ENCODE measurements around the gene PSMD11. TPM values are rescaled to one million over a fixed set of nuclear protein-coding genes. Genes with fewer than 3 reads are reported as not detected.
"Not testable (repeated sequence)": the region's sequence is repeated elsewhere in the genome, so short reads cannot be mapped to it uniquely, and the experiment has no call there.

The PSMD11 gene
- total RNA-seq, 1 donor from 2014 or later = 74.2 TPM

DNA sequence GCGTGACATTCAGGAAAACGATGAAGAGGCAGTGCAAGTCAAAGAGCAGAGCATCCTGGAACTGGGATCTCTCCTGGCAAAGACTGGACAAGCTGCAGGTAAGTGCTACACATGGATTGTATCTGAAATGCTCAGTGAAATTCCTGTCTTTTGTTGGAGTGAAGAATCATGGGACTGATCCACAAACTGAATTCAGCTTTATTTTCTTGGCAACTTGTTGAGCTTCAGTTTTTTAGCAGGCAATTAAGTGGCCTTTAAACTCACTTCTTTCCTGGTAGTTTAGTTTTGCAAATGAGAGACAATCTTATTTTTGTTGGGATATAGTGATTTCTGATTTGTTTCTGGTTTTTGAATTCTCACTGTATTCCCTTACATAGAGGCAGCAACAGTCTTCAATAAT, 2.6 kb downstream of the PSMD11 start:
- Histone ChIP-seq H3K4me3 (ENCODE audit: low read depth, low read length) (no peak overlapping the region), H3K27me3 (ENCODE audit: control insufficient read depth, insufficient read depth, low read length) (no peaks in the 10 kb centered on the region), H3K36me3 (ENCODE audit: control insufficient read depth, insufficient read depth, low read length) (peaks cover 5% of the 10 kb centered on the region)
- FAIRE-seq (no peak), DNase-seq (ENCODE audit: low read depth) (no peak)
- TF ChIP-seq, protein P1, sequence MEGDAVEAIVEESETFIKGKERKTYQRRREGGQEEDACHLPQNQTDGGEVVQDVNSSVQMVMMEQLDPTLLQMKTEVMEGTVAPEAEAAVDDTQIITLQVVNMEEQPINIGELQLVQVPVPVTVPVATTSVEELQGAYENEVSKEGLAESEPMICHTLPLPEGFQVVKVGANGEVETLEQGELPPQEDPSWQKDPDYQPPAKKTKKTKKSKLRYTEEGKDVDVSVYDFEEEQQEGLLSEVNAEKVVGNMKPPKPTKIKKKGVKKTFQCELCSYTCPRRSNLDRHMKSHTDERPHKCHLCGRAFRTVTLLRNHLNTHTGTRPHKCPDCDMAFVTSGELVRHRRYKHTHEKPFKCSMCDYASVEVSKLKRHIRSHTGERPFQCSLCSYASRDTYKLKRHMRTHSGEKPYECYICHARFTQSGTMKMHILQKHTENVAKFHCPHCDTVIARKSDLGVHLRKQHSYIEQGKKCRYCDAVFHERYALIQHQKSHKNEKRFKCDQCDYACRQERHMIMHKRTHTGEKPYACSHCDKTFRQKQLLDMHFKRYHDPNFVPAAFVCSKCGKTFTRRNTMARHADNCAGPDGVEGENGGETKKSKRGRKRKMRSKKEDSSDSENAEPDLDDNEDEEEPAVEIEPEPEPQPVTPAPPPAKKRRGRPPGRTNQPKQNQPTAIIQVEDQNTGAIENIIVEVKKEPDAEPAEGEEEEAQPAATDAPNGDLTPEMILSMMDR (IDR thresholded peaks at IDR 0.05; ENCODE audit: insufficient read depth, low read length, severe bottlenecking) = no peak

DNA sequence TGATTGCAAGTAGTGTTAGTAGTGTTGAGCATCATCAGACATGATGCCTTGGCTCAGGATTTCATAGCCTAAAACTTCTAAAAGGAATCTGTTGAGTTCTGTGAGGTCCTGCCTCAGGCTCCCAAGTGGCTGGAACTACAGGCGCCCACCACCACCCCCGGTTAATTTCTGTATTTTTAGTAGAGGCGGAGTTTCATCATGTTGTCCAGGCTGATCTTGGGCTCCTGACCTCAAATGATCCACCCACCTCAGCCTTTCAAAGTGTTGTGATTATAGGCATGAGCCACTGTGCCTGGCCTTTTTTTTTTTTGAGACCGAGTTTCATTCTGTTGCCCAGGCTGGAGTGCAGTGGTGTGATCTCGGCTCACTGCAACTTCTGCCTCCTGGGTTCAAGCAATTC, 5.7 kb downstream of the PSMD11 start:
- DNase-seq (ENCODE audit: low read depth) = no peak
- TF ChIP-seq, protein P1 (IDR thresholded peaks at IDR 0.05; ENCODE audit: insufficient read depth, low read length, severe bottlenecking) = no peak
- no peak for FAIRE-seq
- Histone ChIP-seq H3K4me3 (ENCODE audit: low read depth, low read length) (no peak overlapping the region), H3K27me3 (ENCODE audit: control insufficient read depth, insufficient read depth, low read length) (no peaks in the 10 kb centered on the region), H3K36me3 (ENCODE audit: control insufficient read depth, insufficient read depth, low read length) (peaks cover 10% of the 10 kb centered on the region)

DNA sequence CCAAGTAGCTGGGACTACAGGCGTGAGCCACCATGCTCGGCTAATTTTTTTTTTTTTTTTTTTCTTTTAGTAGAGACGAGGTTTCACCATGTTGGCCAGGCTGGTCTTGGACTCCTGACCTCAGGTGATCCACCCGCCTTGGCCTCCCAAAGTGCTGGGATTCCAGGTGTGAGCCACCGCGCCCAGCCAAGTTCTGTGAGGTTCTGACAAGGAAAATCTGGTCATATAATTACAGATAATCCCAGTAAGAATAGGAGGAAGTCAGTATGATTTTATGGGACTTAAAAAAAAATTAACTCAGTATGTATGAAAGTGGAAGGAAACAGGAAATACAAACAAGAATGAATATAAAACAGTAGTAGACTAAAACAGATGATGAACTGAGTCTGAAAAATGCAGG, 6.1 kb downstream of the PSMD11 start:
- peaks cover 12% of the 10 kb centered on the region for H3K36me3 ChIP-seq (ENCODE audit: control insufficient read depth, insufficient read depth, low read length)
- not testable (repeated sequence) for H3K4me3 ChIP-seq (ENCODE audit: low read depth, low read length); H3K27me3 ChIP-seq (ENCODE audit: control insufficient read depth, insufficient read depth, low read length); FAIRE-seq; DNase-seq (ENCODE audit: low read depth)

DNA sequence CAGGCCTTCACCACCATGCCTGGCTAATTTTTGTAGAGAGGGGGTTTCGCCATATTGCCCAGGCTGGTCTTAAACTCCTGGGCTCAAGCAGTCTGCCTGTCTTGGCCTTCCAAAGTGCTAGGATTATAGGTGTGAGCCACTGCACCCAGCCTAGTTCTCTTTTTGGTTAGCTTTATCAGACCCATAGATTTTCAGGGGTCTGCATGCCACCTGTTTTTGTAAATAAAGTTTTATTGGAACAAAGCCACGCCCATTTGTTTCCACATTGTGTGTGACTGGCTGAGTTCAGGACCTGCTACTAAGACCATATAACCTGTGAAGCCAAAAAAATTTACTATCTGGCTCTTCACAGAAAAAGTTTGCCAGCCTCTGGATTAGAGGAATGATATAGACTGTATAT, 7.6 kb downstream of the PSMD11 start:
- H3K36me3 ChIP-seq (ENCODE audit: control insufficient read depth, insufficient read depth, low read length) = peaks cover 12% of the 10 kb centered on the region
- DNase-seq (ENCODE audit: low read depth) (no peak), FAIRE-seq (no peak)
- no peak overlapping the region for H3K4me3 ChIP-seq (ENCODE audit: low read depth, low read length)
- no peaks in the 10 kb centered on the region for H3K27me3 ChIP-seq (ENCODE audit: control insufficient read depth, insufficient read depth, low read length)
- TF ChIP-seq, protein P1 (IDR thresholded peaks at IDR 0.05; ENCODE audit: insufficient read depth, low read length, severe bottlenecking) = no peak

DNA sequence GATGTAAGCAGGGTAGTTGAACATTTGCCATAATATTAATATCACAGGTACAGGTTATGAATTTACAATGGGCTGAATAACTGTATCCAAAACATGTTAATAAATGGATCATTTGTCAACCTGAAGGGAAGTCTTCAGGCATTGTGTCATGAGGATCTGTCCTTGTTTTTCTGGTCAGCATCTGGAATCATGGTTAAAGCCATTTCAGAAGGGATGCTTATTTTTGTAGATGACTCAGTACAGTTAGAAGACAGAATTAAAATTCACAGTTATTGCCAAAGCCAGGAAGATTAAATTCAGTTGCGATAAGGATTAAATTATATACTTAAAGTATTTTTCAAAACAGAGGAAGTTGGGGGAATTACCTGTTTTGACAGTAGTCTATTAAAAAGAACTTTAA, 8.0 kb downstream of the PSMD11 start:
- no peak for DNase-seq (ENCODE audit: low read depth)
- peaks cover 14% of the 10 kb centered on the region for H3K36me3 ChIP-seq (ENCODE audit: control insufficient read depth, insufficient read depth, low read length)
- H3K27me3 ChIP-seq (ENCODE audit: control insufficient read depth, insufficient read depth, low read length) = no peaks in the 10 kb centered on the region
- TF ChIP-seq, protein P1 (IDR thresholded peaks at IDR 0.05; ENCODE audit: insufficient read depth, low read length, severe bottlenecking) = no peak
- no peak overlapping the region for H3K4me3 ChIP-seq (ENCODE audit: low read depth, low read length)
- FAIRE-seq = no peak

DNA sequence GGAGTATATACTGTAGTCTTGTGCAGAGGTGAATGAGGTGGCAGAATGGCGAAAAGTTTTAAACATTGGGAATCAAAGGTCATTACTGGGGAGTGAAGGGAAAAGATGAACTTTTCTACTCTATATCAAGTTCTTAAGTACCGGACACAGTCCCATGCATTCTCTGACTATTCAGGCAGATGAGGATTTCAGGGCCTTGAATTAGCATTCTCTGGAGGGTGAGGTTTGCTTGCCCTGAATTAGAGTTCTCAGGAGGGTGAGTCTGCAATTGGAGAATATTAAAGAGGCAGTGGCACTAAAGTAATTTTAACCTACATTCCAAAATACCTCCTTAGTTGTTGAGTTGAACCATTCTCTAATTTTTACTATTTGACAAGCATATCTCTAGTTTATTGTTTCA, 9.1 kb downstream of the PSMD11 start:
- H3K27me3 ChIP-seq (ENCODE audit: control insufficient read depth, insufficient read depth, low read length) = no peaks in the 10 kb centered on the region
- H3K4me3 ChIP-seq (ENCODE audit: low read depth, low read length) = no peak overlapping the region
- FAIRE-seq (no peak), DNase-seq (ENCODE audit: low read depth) (no peak)
- peaks cover 14% of the 10 kb centered on the region for H3K36me3 ChIP-seq (ENCODE audit: control insufficient read depth, insufficient read depth, low read length)
- TF ChIP-seq, protein P1 (IDR thresholded peaks at IDR 0.05; ENCODE audit: insufficient read depth, low read length, severe bottlenecking) = no peak
